Large intestine (tissue), 3 donors: ENCODE results near the gene ZSWIM5. TPM values are rescaled to one million over a fixed set of nuclear protein-coding genes. Genes with fewer than 3 reads are reported as not detected.
"Not testable (repeated sequence)": the region's sequence is repeated elsewhere in the genome, so short reads cannot be mapped to it uniquely, and the experiment has no call there.

ENCODE experiments used
- DNase-seq, 2 donors: peaks; one replicate each; pipeline versions ENCODE4 v3.0.0 to v3.0.0-alpha.2; 2013
- H3K27ac ChIP-seq: one replicate; pipeline ENCODE4 v1.5.1; 2013; ENCODE audit warnings: low read length
- H3K27me3 ChIP-seq: 2 replicates; pipeline ENCODE4 v1.6.1; 2013; ENCODE audit warnings: low read length; ENCODE audit not compliant: control insufficient read depth, insufficient read depth
- H3K36me3 ChIP-seq: 2 replicates; pipeline ENCODE4 v1.6.1; 2013; ENCODE audit warnings: low read length; ENCODE audit not compliant: control insufficient read depth, insufficient read depth
- H3K4me1 ChIP-seq: one replicate; pipeline ENCODE4 v1.6.1; 2013; ENCODE audit warnings: low read length; ENCODE audit not compliant: control insufficient read depth, insufficient read depth
- H3K4me3 ChIP-seq: one replicate; pipeline ENCODE4 v1.5.1; 2013; ENCODE audit warnings: low read length
- H3K9me3 ChIP-seq: one replicate; pipeline ENCODE4 v1.6.1; 2013; ENCODE audit warnings: mild to moderate bottlenecking, low read depth, low read length, moderate library complexity; ENCODE audit not compliant: control insufficient read depth
- WGBS: methylation state at CpG from one replicate; pipeline ENCODE4 v1.1.5; 2013; ENCODE audit warnings: low lambda C conversion rate; ENCODE audit not compliant: insufficient coverage; 5-methylcytosine and 5-hydroxymethylcytosine counted together
- polyA plus RNA-seq: library from polyadenylated mRNA; unstranded; fragments of 120-200 nt; gene quantifications from one replicate; pipeline ENCODE4 v1.2.1, GENCODE V29; 2013

ZSWIM5 gene
- polyA plus RNA-seq, 1 donor, result 9.3 TPM

- Histone ChIP-seq H3K27me3 (no peaks in the 10 kb centered on the region), H3K4me1 (no peaks in the 10 kb centered on the region), H3K9me3 (no peaks in the 10 kb centered on the region), H3K36me3 (no peaks in the 10 kb centered on the region), H3K27ac (no peak overlapping the region), H3K4me3 (no peak overlapping the region)
- WGBS, result no CpG with 5 or more reads among the region's 7 CpGs
- no peak for DNase-seq
These were observed 210.8 kb downstream of the ZSWIM5 start for GRCh38 chr1:44995467-44996238.

GRCh38 chr1:44994309-44994898 lies 212.0 kb downstream of the ZSWIM5 start:
- WGBS, result no CpG with 5 or more reads among the region's 7 CpGs
- Histone ChIP-seq H3K27me3 (no peaks in the 10 kb centered on the region), H3K4me1 (no peaks in the 10 kb centered on the region), H3K4me3 (no peak overlapping the region), H3K36me3 (no peaks in the 10 kb centered on the region), H3K9me3 (no peaks in the 10 kb centered on the region), H3K27ac (no peak overlapping the region)
- no peak for DNase-seq

- Histone ChIP-seq H3K9me3 (peaks cover 4% of the 10 kb centered on the region), H3K36me3 (no peaks in the 10 kb centered on the region), H3K27ac (no peak overlapping the region), H3K27me3 (no peaks in the 10 kb centered on the region), H3K4me1 (peaks cover 7% of the 10 kb centered on the region), H3K4me3 (no peak overlapping the region)
- DNase-seq, result no peak
- WGBS, result 83% methylated on average over 5 of the region's 24 CpGs
These were observed 217.8 kb downstream of the ZSWIM5 start for GRCh38 chr1:44988531-44989156.

- no peaks in the 10 kb centered on the region for H3K27me3 ChIP-seq
- peak overlapping the region; percentile 54 for H3K27ac ChIP-seq
- H3K4me1 ChIP-seq, result peaks cover 7% of the 10 kb centered on the region
- H3K9me3 ChIP-seq, result peaks cover 4% of the 10 kb centered on the region
- 37% methylated on average over 3 of the region's 19 CpGs for WGBS
- peak overlapping the region; percentile 81 for H3K4me3 ChIP-seq
- H3K36me3 ChIP-seq, result peaks cover under 1% of the 10 kb centered on the region
- peak in 1 of 2 donors; percentile 28 for DNase-seq
These were observed 220.6 kb downstream of the ZSWIM5 start for GRCh38 chr1:44985747-44986359.

GRCh38 chr1:44977372-44977771 lies 229.0 kb downstream of the ZSWIM5 start:
- DNase-seq, H3K27ac ChIP-seq, H3K4me1 ChIP-seq, H3K4me3 ChIP-seq, H3K9me3 ChIP-seq, H3K27me3 ChIP-seq: not testable (repeated sequence)
- H3K36me3 ChIP-seq, result peaks cover 40% of the 10 kb centered on the region
- no CpG with 5 or more reads among the region's 4 CpGs for WGBS

- Histone ChIP-seq H3K9me3 (no peaks in the 10 kb centered on the region), H3K4me3 (no peak overlapping the region), H3K27ac (no peak overlapping the region), H3K36me3 (peaks cover 40% of the 10 kb centered on the region), H3K4me1 (no peaks in the 10 kb centered on the region), H3K27me3 (no peaks in the 10 kb centered on the region)
- 100% methylated on average over 2 of the region's 2 CpGs for WGBS
- DNase-seq, result no peak
These were observed 230.2 kb downstream of the ZSWIM5 start for GRCh38 chr1:44976252-44976651.

GRCh38 chr1:44973645-44974044 lies 232.8 kb downstream of the ZSWIM5 start:
- H3K4me1 ChIP-seq, result no peaks in the 10 kb centered on the region
- DNase-seq, result no peak
- H3K9me3 ChIP-seq, result no peaks in the 10 kb centered on the region
- peaks cover 33% of the 10 kb centered on the region for H3K36me3 ChIP-seq
- no CpG with 5 or more reads among the region's 1 CpG for WGBS
- no peak overlapping the region for H3K27ac ChIP-seq
- H3K4me3 ChIP-seq, result no peak overlapping the region
- H3K27me3 ChIP-seq, result no peaks in the 10 kb centered on the region

GRCh38 chr1:44970317-44970716 lies 236.1 kb downstream of the ZSWIM5 start:
- no peak overlapping the region for H3K27ac ChIP-seq
- H3K4me3 ChIP-seq, result no peak overlapping the region
- H3K4me1 ChIP-seq, result no peaks in the 10 kb centered on the region
- no peaks in the 10 kb centered on the region for H3K27me3 ChIP-seq
- peaks cover 11% of the 10 kb centered on the region for H3K36me3 ChIP-seq
- 53% methylated on average over 2 of the region's 4 CpGs for WGBS
- DNase-seq, result no peak
- no peaks in the 10 kb centered on the region for H3K9me3 ChIP-seq
